NB4 (cell line): Measurements from ENCODE around the gene RBFOX1.

Source experiments
- MAX ChIP-seq: IDR thresholded peaks from 2 replicates; pipeline ENCODE4 v1.6.1; 2011; ENCODE audit warnings: low read depth, low read length
- MYC ChIP-seq: IDR thresholded peaks from 2 replicates; pipeline ENCODE4 v1.6.1; 2011; ENCODE audit warnings: low read depth, low read length
- POLR2A ChIP-seq: IDR thresholded peaks from 2 replicates; pipeline ENCODE4 v1.6.1; 2011; ENCODE audit warnings: mild to moderate bottlenecking; ENCODE audit not compliant: insufficient read length; ENCODE audit errors: extremely low read depth
- TF ChIP-seq, protein P1 (sequence below): IDR thresholded peaks from one replicate; pipeline ENCODE4 v1.5.1; 2012; ENCODE audit warnings: low read depth, low read length

DNA sequence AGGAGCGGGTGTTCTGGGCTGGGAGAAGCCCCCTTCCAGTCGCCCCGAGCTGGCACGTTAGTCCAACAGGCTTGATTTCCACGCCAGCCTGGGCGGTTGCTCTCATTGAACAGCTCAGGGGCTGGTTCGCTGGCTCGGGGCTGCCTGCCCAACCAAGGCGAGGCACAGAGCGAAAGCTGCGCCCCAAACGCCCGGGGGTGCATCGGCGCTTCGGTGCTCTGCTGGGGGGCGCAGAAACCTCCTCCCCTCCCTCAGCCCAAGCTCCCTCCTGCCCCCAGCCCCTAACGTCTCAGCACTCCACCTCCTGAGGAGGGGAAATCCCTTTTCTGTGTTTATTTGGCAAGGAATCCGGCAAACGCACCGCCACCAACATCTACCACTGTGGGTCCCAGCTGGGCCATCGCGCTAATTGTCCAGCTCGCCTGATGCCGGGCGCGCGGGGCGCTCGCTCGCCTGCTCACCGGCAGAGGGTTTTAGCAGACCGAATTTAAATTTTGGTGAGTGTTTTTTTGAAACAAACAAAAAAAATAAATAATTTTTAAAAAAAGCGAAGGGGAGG lies 29.5 kb upstream of the RBFOX1 start:
- TF ChIP-seq POLR2A (no peak), MAX (no peak), MYC (no peak)
- TF ChIP-seq, protein P1, sequence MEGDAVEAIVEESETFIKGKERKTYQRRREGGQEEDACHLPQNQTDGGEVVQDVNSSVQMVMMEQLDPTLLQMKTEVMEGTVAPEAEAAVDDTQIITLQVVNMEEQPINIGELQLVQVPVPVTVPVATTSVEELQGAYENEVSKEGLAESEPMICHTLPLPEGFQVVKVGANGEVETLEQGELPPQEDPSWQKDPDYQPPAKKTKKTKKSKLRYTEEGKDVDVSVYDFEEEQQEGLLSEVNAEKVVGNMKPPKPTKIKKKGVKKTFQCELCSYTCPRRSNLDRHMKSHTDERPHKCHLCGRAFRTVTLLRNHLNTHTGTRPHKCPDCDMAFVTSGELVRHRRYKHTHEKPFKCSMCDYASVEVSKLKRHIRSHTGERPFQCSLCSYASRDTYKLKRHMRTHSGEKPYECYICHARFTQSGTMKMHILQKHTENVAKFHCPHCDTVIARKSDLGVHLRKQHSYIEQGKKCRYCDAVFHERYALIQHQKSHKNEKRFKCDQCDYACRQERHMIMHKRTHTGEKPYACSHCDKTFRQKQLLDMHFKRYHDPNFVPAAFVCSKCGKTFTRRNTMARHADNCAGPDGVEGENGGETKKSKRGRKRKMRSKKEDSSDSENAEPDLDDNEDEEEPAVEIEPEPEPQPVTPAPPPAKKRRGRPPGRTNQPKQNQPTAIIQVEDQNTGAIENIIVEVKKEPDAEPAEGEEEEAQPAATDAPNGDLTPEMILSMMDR: no peak
